ENCODE data around the gene CSAG2. TPM values are rescaled to one million over a fixed set of nuclear protein-coding genes. Genes with fewer than 3 reads are reported as not detected.

The CSAG2 gene
- total RNA-seq, 2 donors from 2014 or later, result not detected

DNA sequence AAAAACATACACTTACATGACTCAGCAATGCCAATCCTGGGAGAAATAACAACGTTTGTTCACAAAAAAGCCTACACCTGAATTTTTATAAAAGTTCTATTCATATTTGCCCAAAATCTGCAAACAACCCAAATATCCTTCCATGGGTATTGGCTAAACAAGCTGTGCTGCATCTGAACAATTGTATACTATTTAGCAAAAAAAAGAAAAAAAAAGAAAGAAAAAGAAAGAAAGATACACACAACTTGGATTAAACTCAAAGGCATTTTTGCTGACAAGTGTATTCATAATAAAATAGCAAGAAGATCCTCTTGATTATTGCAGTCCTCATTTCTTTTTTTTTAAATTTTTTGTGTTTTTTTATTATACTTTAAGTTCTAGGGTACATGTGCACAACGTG, 34.9 kb downstream of the CSAG2 start:
- no peak for TF ChIP-seq CTCF (IDR thresholded peaks at IDR 0.05)
- no peaks in the 10 kb centered on the region for H3K36me3 ChIP-seq
- no peak overlapping the region for H3K27ac ChIP-seq
- no peaks in the 10 kb centered on the region for H3K9me3 ChIP-seq
- no peaks in the 10 kb centered on the region for H3K27me3 ChIP-seq (replicated peaks; ENCODE audit: insufficient read depth)
- DNase-seq (ENCODE audit: low spot score) (no peak), ATAC-seq (ENCODE audit: insufficient number of reproducible peaks, low FRiP score, low read depth) (no peak)
- no peak overlapping the region for H3K4me3 ChIP-seq
- H3K4me1 ChIP-seq (ENCODE audit: control insufficient read depth in 1 of 2, low read depth in 2 of 2), result no peaks in the 10 kb centered on the region

GRCh38 chrX:152663086-152663485, 46.0 kb downstream of the CSAG2 start:
- DNase-seq (ENCODE audit: low spot score), result no peak
- TF ChIP-seq CTCF (IDR thresholded peaks at IDR 0.05), result no peak
- Histone ChIP-seq H3K4me1 (ENCODE audit: control insufficient read depth in 1 of 2, low read depth in 2 of 2) (no peaks in the 10 kb centered on the region), H3K27me3 (replicated peaks; ENCODE audit: insufficient read depth) (no peaks in the 10 kb centered on the region), H3K36me3 (no peaks in the 10 kb centered on the region), H3K27ac (no peak overlapping the region), H3K9me3 (no peaks in the 10 kb centered on the region), H3K4me3 (no peak overlapping the region)
- no peak for ATAC-seq (ENCODE audit: insufficient number of reproducible peaks, low FRiP score, low read depth)

DNA sequence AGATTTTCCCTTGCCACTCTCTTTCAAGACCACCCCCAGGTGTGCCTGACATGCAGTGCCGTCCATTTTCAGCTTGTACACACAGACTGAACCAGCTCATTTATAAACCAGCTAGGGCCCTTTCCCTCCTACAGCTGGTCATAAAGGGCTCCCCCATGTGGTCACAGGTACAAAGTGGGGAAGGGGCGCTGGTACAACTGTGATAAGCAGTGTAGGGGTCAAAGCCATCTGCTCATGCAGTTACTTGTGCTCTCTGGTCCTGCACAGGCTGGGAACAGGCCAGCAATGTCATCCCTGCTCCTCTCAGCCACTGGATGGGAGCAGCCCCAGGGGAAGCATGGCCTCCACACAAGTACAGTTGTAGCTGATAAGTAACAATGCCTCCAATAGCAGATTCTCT, 50.8 kb downstream of the CSAG2 start:
- H3K27me3 ChIP-seq (replicated peaks; ENCODE audit: insufficient read depth), result no peaks in the 10 kb centered on the region
- no peaks in the 10 kb centered on the region for H3K36me3 ChIP-seq
- DNase-seq (ENCODE audit: low spot score) (no peak), ATAC-seq (ENCODE audit: insufficient number of reproducible peaks, low FRiP score, low read depth) (no peak)
- TF ChIP-seq CTCF (IDR thresholded peaks at IDR 0.05), result no peak
- no peaks in the 10 kb centered on the region for H3K4me1 ChIP-seq (ENCODE audit: control insufficient read depth in 1 of 2, low read depth in 2 of 2)
- H3K27ac ChIP-seq, result no peak overlapping the region
- H3K9me3 ChIP-seq, result no peaks in the 10 kb centered on the region
- no peak overlapping the region for H3K4me3 ChIP-seq

Other genes starting within 250 kb of the CSAG2 start
- not detected for gene GABRQ, start 71.4 kb downstream of the CSAG2 start, total RNA-seq
- gene MAGEA3, start 10.5 kb downstream of the CSAG2 start, total RNA-seq, result not detected
- gene MAGEA2B, start 5.4 kb upstream of the CSAG2 start, total RNA-seq, result not detected
- gene CSAG1, start 24.4 kb upstream of the CSAG2 start, total RNA-seq, result not detected
- not detected for gene MAGEA12, start 24.5 kb upstream of the CSAG2 start, total RNA-seq
- not detected for gene MAGEA2, start 44.6 kb upstream of the CSAG2 start, total RNA-seq
- gene CSAG3, start 49.9 kb upstream of the CSAG2 start, total RNA-seq, result not detected
- not detected for gene MAGEA6, start 60.4 kb upstream of the CSAG2 start, total RNA-seq
- 10 to 100 TPM; 16.3 to 27.1 TPM for gene CETN2, start 121.5 kb upstream of the CSAG2 start, total RNA-seq
- gene NSDHL, start 121.8 kb upstream of the CSAG2 start, total RNA-seq, result 10 to 100 TPM in 1 of 2 donors, 1 to 10 TPM in 1; 5.3 to 23.1 TPM
- 1 to 10 TPM; 8.1 to 8.5 TPM for gene ZNF185, start 188.8 kb upstream of the CSAG2 start, total RNA-seq